ENCODE data around the gene NR5A1.

The NR5A1 gene

DNA sequence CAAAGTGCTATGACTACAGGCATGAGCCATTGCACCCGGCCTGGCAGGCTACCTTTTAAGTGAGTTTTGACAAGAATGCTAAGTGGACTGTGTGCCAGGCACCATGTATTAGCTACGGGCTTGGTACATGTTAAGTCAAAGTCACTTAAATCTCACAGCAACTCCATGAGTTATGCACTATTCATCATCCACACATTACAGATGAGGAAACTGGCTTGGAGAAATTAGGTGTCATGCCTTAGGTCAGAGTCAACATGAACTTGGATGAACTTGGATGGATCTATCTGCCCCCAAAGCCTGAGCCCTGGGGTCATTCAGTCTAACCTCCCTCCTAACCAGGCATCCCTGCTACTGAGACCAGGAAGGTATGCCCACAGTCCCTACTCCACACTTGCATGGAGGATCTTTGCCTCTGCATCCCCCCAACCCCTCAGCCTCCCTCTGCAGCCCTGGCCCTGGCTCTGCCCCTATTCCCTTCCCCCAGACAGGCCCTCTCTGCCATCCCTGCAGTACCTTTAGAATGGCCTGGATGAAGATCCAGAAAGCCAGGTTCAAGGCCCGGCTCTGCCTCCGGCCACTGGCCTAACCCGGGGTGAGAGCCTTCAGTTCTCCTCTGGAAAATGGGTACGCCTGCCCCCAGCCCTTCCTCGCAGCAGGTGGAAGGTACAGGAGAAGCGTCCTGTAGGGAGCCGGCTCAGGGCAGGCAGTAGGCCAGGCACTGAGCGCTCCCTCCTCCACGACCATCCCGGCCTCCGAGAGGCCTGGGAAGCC lies 57.6 kb downstream of the NR5A1 start:
- Histone ChIP-seq H3K9ac (ENCODE audit: low read depth, low read length, poor library complexity, severe bottlenecking) (no peak overlapping the region), H3K9me3 (ENCODE audit: insufficient read depth, low read depth, low read length) (no peaks in the 10 kb centered on the region), H3K9me2 (replicated peaks; ENCODE audit: low read depth, low read length) (no peaks in the 10 kb centered on the region), H2AFZ (ENCODE audit: low read length) (no peak overlapping the region), H4K20me1 (ENCODE audit: insufficient read depth, low read length, poor library complexity, severe bottlenecking) (no peaks in the 10 kb centered on the region), H3K4me3 (ENCODE audit: low read length, poor library complexity, severe bottlenecking) (no peak overlapping the region), H3K4me2 (ENCODE audit: low read depth, low read length, poor library complexity, severe bottlenecking) (no peak overlapping the region), H3F3A (ENCODE audit: low read depth) (no peaks in the 10 kb centered on the region), H3K4me1 (ENCODE audit: insufficient read depth, low read length, poor library complexity, severe bottlenecking) (no peaks in the 10 kb centered on the region), H3K27me3 (ENCODE audit: insufficient read depth, low read length, poor library complexity, severe bottlenecking) (no peaks in the 10 kb centered on the region), H3K36me3 (ENCODE audit: insufficient read depth, low read length) (no peaks in the 10 kb centered on the region), H3K79me2 (ENCODE audit: insufficient read depth, low read length) (no peaks in the 10 kb centered on the region)
- no peak for TF ChIP-seq EZH2phosphoT487 (IDR thresholded peaks at IDR 0.05; ENCODE audit: borderline replicate concordance)
- TF ChIP-seq, protein P1, sequence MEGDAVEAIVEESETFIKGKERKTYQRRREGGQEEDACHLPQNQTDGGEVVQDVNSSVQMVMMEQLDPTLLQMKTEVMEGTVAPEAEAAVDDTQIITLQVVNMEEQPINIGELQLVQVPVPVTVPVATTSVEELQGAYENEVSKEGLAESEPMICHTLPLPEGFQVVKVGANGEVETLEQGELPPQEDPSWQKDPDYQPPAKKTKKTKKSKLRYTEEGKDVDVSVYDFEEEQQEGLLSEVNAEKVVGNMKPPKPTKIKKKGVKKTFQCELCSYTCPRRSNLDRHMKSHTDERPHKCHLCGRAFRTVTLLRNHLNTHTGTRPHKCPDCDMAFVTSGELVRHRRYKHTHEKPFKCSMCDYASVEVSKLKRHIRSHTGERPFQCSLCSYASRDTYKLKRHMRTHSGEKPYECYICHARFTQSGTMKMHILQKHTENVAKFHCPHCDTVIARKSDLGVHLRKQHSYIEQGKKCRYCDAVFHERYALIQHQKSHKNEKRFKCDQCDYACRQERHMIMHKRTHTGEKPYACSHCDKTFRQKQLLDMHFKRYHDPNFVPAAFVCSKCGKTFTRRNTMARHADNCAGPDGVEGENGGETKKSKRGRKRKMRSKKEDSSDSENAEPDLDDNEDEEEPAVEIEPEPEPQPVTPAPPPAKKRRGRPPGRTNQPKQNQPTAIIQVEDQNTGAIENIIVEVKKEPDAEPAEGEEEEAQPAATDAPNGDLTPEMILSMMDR (conservative IDR thresholded peaks at IDR 0.05; ENCODE audit: low read length), result no peak

DNA sequence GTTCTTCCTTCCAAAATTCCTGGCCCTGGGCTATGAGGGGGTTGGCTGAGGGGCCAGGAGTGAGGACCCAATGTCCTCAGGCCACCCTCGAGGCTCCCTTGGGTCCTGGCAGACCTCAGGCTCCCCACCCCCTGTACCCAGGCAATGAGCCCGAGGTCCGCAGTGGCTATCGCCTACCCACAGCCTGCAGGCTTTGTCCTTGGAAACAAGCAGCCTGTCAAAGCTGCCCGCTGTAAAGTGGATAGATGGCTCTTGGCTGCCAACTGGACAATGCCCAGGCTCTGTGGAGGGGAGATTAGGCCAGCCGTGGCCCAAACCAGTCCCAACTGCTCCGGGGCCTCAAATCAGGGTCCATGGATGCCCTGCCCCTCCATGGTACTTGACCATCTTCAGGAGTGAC lies 59.2 kb downstream of the NR5A1 start:
- Histone ChIP-seq H3K4me1 (ENCODE audit: insufficient read depth, low read length, poor library complexity, severe bottlenecking) (no peaks in the 10 kb centered on the region), H3K36me3 (ENCODE audit: insufficient read depth, low read length) (no peaks in the 10 kb centered on the region), H3K4me2 (ENCODE audit: low read depth, low read length, poor library complexity, severe bottlenecking) (no peak overlapping the region), H3K9ac (ENCODE audit: low read depth, low read length, poor library complexity, severe bottlenecking) (no peak overlapping the region), H3F3A (ENCODE audit: low read depth) (no peaks in the 10 kb centered on the region), H2AFZ (ENCODE audit: low read length) (no peak overlapping the region), H3K4me3 (ENCODE audit: low read length, poor library complexity, severe bottlenecking) (no peak overlapping the region), H3K9me3 (ENCODE audit: insufficient read depth, low read depth, low read length) (no peaks in the 10 kb centered on the region), H4K20me1 (ENCODE audit: insufficient read depth, low read length, poor library complexity, severe bottlenecking) (no peaks in the 10 kb centered on the region), H3K27me3 (ENCODE audit: insufficient read depth, low read length, poor library complexity, severe bottlenecking) (no peaks in the 10 kb centered on the region), H3K9me2 (replicated peaks; ENCODE audit: low read depth, low read length) (no peaks in the 10 kb centered on the region), H3K79me2 (ENCODE audit: insufficient read depth, low read length) (no peaks in the 10 kb centered on the region)
- TF ChIP-seq, protein P1 (conservative IDR thresholded peaks at IDR 0.05; ENCODE audit: low read length), result no peak
- no peak for TF ChIP-seq EZH2phosphoT487 (IDR thresholded peaks at IDR 0.05; ENCODE audit: borderline replicate concordance)

DNA sequence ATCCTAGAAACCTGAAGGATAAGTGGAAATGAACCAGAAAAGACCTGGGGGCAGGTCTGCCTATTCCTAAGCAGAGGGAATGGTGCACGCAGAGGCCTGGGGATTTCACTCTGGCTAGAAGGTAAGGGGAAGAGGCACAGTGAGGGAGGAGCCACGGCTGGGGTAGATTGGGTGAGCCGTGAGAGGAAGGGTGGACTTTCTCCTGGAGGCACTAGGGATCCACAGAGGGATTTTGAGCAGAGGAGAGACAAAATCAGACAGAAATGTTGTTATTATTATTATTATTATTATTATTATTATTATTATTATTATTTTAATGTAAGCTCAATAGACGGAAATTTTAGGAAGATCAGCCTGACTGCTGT lies 59.9 kb downstream of the NR5A1 start:
- Histone ChIP-seq H3K79me2 (ENCODE audit: insufficient read depth, low read length) (no peaks in the 10 kb centered on the region), H3K36me3 (ENCODE audit: insufficient read depth, low read length) (no peaks in the 10 kb centered on the region), H4K20me1 (ENCODE audit: insufficient read depth, low read length, poor library complexity, severe bottlenecking) (no peaks in the 10 kb centered on the region), H3F3A (ENCODE audit: low read depth) (no peaks in the 10 kb centered on the region), H2AFZ (ENCODE audit: low read length) (no peak overlapping the region), H3K9me3 (ENCODE audit: insufficient read depth, low read depth, low read length) (no peaks in the 10 kb centered on the region), H3K4me2 (ENCODE audit: low read depth, low read length, poor library complexity, severe bottlenecking) (no peak overlapping the region), H3K9ac (ENCODE audit: low read depth, low read length, poor library complexity, severe bottlenecking) (no peak overlapping the region), H3K4me1 (ENCODE audit: insufficient read depth, low read length, poor library complexity, severe bottlenecking) (no peaks in the 10 kb centered on the region), H3K27me3 (ENCODE audit: insufficient read depth, low read length, poor library complexity, severe bottlenecking) (no peaks in the 10 kb centered on the region), H3K9me2 (replicated peaks; ENCODE audit: low read depth, low read length) (no peaks in the 10 kb centered on the region), H3K4me3 (ENCODE audit: low read length, poor library complexity, severe bottlenecking) (no peak overlapping the region)
- TF ChIP-seq, protein P1 (conservative IDR thresholded peaks at IDR 0.05; ENCODE audit: low read length), result no peak
- TF ChIP-seq EZH2phosphoT487 (IDR thresholded peaks at IDR 0.05; ENCODE audit: borderline replicate concordance), result no peak
